Trophoblast cell (in vitro differentiated cells and primary cell): ENCODE results near the gene PLSCR1.

ENCODE experiments used
- DNase-seq, 2 donors: peaks; one replicate each; pipeline ENCODE4 v3.0.0-alpha.2; 2016
- H2AFZ ChIP-seq: 2 replicates; pipeline ENCODE4 v1.6.1; 2013; ENCODE audit warnings: low read length, moderate library complexity, mild to moderate bottlenecking; ENCODE audit not compliant: insufficient read depth, poor library complexity
- H2AK5ac ChIP-seq: 2 replicates; pipeline ENCODE4 v1.6.1; 2013; ENCODE audit warnings: mild to moderate bottlenecking, low read length
- H2BK120ac ChIP-seq: 2 replicates; pipeline ENCODE4 v1.6.1; 2013; ENCODE audit warnings: low read length, mild to moderate bottlenecking, moderate library complexity; ENCODE audit not compliant: insufficient read depth, poor library complexity
- H2BK12ac ChIP-seq: 2 replicates; pipeline ENCODE4 v1.6.1; 2013; ENCODE audit warnings: mild to moderate bottlenecking, low read length, moderate library complexity
- H2BK5ac ChIP-seq: 2 replicates; pipeline ENCODE4 v1.6.1; 2013; ENCODE audit warnings: low read length, low read depth, moderate library complexity, mild to moderate bottlenecking; ENCODE audit not compliant: poor library complexity
- H3K14ac ChIP-seq: 2 replicates; pipeline ENCODE4 v1.6.1; 2013; ENCODE audit warnings: mild to moderate bottlenecking, low read length
- H3K18ac ChIP-seq: 2 replicates; pipeline ENCODE4 v1.6.1; 2013; ENCODE audit warnings: mild to moderate bottlenecking, low read length
- H3K23ac ChIP-seq: 2 replicates; pipeline ENCODE4 v1.6.1; 2013; ENCODE audit warnings: low read length
- H3K27ac ChIP-seq: 2 replicates; pipeline ENCODE4 v1.5.1; 2013; ENCODE audit warnings: low read depth, mild to moderate bottlenecking, inconsistent platforms, low read length, moderate library complexity
- H3K27me3 ChIP-seq: 2 replicates; pipeline ENCODE4 v1.6.1; 2013; ENCODE audit warnings: inconsistent platforms, mild to moderate bottlenecking, low read length, moderate library complexity; ENCODE audit not compliant: insufficient read depth
- H3K36me3 ChIP-seq, 2 experiments: 1 replicate in 1 of 2; 2 replicates in 1 of 2; pipeline ENCODE4 v1.6.1; 2013; ENCODE audit warnings: low read length in 2 of 2, mild to moderate bottlenecking in 2 of 2, moderate library complexity in 1 of 2; ENCODE audit not compliant: insufficient read depth in 2 of 2, control insufficient read depth in 1 of 2
- H3K4ac ChIP-seq: 2 replicates; pipeline ENCODE4 v1.6.1; 2013; ENCODE audit warnings: low read depth, mild to moderate bottlenecking, low read length, moderate library complexity
- H3K4me1 ChIP-seq, 2 experiments: 1 replicate in 1 of 2; 2 replicates in 1 of 2; pipeline ENCODE4 v1.6.1; 2013; ENCODE audit warnings: low read length in 2 of 2, mild to moderate bottlenecking in 2 of 2, moderate library complexity in 1 of 2; ENCODE audit not compliant: insufficient read depth in 2 of 2, control insufficient read depth in 1 of 2
- H3K4me2 ChIP-seq: 2 replicates; pipeline ENCODE4 v1.6.1; 2013; ENCODE audit warnings: inconsistent platforms, mild to moderate bottlenecking, low read length, moderate library complexity
- H3K4me3 ChIP-seq: 2 replicates; pipeline ENCODE4 v1.5.1; 2013; ENCODE audit warnings: mild to moderate bottlenecking, low read depth, low read length, inconsistent platforms
- H3K79me1 ChIP-seq: one replicate; pipeline ENCODE4 v1.6.1; 2013; ENCODE audit warnings: low read length
- H3K79me2 ChIP-seq: 2 replicates; pipeline ENCODE4 v1.6.1; 2013; ENCODE audit warnings: low read length, mild to moderate bottlenecking; ENCODE audit not compliant: control insufficient read depth, insufficient read depth, poor library complexity
- H3K9ac ChIP-seq: 2 replicates; pipeline ENCODE4 v1.6.1; 2013; ENCODE audit warnings: mild to moderate bottlenecking, low read length
- H3K9me3 ChIP-seq: 2 replicates; pipeline ENCODE4 v1.6.1; 2013; ENCODE audit warnings: low read depth, mild to moderate bottlenecking, control low read depth, inconsistent platforms, low read length; ENCODE audit not compliant: insufficient read depth
- H4K12ac ChIP-seq: 2 replicates; pipeline ENCODE4 v1.6.1; 2013; ENCODE audit warnings: low read depth, mild to moderate bottlenecking, low read length, moderate library complexity
- H4K8ac ChIP-seq: 2 replicates; pipeline ENCODE4 v1.6.1; 2013; ENCODE audit warnings: low read depth, mild to moderate bottlenecking, low read length, moderate library complexity
- H4K91ac ChIP-seq: one replicate; pipeline ENCODE4 v1.6.1; 2013; ENCODE audit warnings: low read depth, mild to moderate bottlenecking, low read length, moderate library complexity
- WGBS: extraction: QIAGEN DNeasy Blood & Tissue Kit; methylation state at CpG from one replicate; pipeline ENCODE4 v1.1.7; 2013; ENCODE audit warnings: missing lambda C conversion rate; ENCODE audit not compliant: insufficient read length, insufficient coverage; ENCODE audit errors: extremely low coverage; 5-methylcytosine and 5-hydroxymethylcytosine counted together

The PLSCR1 gene

GRCh38 chr3:146536681-146537080 lies 7.7 kb downstream of the PLSCR1 start:
- H2BK120ac ChIP-seq: peak overlapping the region; percentile 47
- H3K79me2 ChIP-seq: peaks cover 3% of the 10 kb centered on the region
- H3K4ac ChIP-seq: no peak overlapping the region
- DNase-seq: peak; percentile 25 to 70
- H2AK5ac ChIP-seq: no peak overlapping the region
- H3K18ac ChIP-seq: no peak overlapping the region
- no peaks in the 10 kb centered on the region for H3K9me3 ChIP-seq
- H2BK12ac ChIP-seq: no peak overlapping the region
- H4K12ac ChIP-seq: no peak overlapping the region
- H3K9ac ChIP-seq: no peak overlapping the region
- peaks cover 11 to 13% of the 10 kb centered on the region in 2 experiments for H3K4me1 ChIP-seq
- H3K4me2 ChIP-seq: no peak overlapping the region
- H3K27ac ChIP-seq: peak overlapping the region; percentile 43
- no peak overlapping the region for H2BK5ac ChIP-seq
- no peak overlapping the region for H4K8ac ChIP-seq
- H3K36me3 ChIP-seq: peaks cover 0 to 8% of the 10 kb centered on the region in 2 experiments
- no peak overlapping the region for H3K4me3 ChIP-seq
- peaks cover 5% of the 10 kb centered on the region for H3K79me1 ChIP-seq
- H3K27me3 ChIP-seq: no peaks in the 10 kb centered on the region
- H3K23ac ChIP-seq: no peak overlapping the region
- H3K14ac ChIP-seq: no peak overlapping the region
- H4K91ac ChIP-seq: no peak overlapping the region
- no peak overlapping the region for H2AFZ ChIP-seq

- H3K79me2 ChIP-seq: peaks cover under 1% of the 10 kb centered on the region
- DNase-seq: peak; percentile 37 to 51
- H3K4me1 ChIP-seq: peaks cover 9 to 10% of the 10 kb centered on the region in 2 experiments
- WGBS: no CpG with 5 or more reads among the region's 2 CpGs
- H2BK120ac ChIP-seq: no peak overlapping the region
- H4K91ac ChIP-seq: no peak overlapping the region
- H3K4me2 ChIP-seq: no peak overlapping the region
- H4K12ac ChIP-seq: no peak overlapping the region
- peaks cover 4% of the 10 kb centered on the region for H3K79me1 ChIP-seq
- no peak overlapping the region for H2AFZ ChIP-seq
- H2AK5ac ChIP-seq: no peak overlapping the region
- H3K14ac ChIP-seq: no peak overlapping the region
- H2BK5ac ChIP-seq: no peak overlapping the region
- no peak overlapping the region for H4K8ac ChIP-seq
- no peak overlapping the region for H3K18ac ChIP-seq
- no peaks in the 10 kb centered on the region for H3K9me3 ChIP-seq
- H3K4me3 ChIP-seq: no peak overlapping the region
- H3K27ac ChIP-seq: no peak overlapping the region
- H3K27me3 ChIP-seq: no peaks in the 10 kb centered on the region
- H3K9ac ChIP-seq: no peak overlapping the region
- no peak overlapping the region for H2BK12ac ChIP-seq
- no peak overlapping the region for H3K4ac ChIP-seq
- H3K23ac ChIP-seq: no peak overlapping the region
- peaks cover 3 to 6% of the 10 kb centered on the region in 2 experiments for H3K36me3 ChIP-seq
Observed at GRCh38 chr3:146532406-146532805, 12.0 kb downstream of the PLSCR1 start.

- Histone ChIP-seq H2BK120ac (no peak overlapping the region), H3K9me3 (no peaks in the 10 kb centered on the region), H2BK12ac (no peak overlapping the region), H3K4ac (no peak overlapping the region), H3K9ac (no peak overlapping the region), H2AK5ac (no peak overlapping the region), H3K23ac (no peak overlapping the region), H3K18ac (no peak overlapping the region), H3K4me1 (peaks cover 2% of the 10 kb centered on the region in 2 experiments), H3K14ac (no peak overlapping the region), H4K12ac (no peak overlapping the region), H4K8ac (no peak overlapping the region), H4K91ac (no peak overlapping the region), H3K27ac (no peak overlapping the region), H3K79me2 (no peaks in the 10 kb centered on the region), H2AFZ (no peak overlapping the region), H3K36me3 (peaks cover 6 to 9% of the 10 kb centered on the region in 2 experiments), H3K4me3 (no peak overlapping the region), H3K79me1 (no peaks in the 10 kb centered on the region), H3K27me3 (no peaks in the 10 kb centered on the region), H3K4me2 (no peak overlapping the region), H2BK5ac (no peak overlapping the region)
- no CpG with 5 or more reads among the region's 2 CpGs for WGBS
- DNase-seq: no peak
Observed at GRCh38 chr3:146530609-146531008, 13.8 kb downstream of the PLSCR1 start.

GRCh38 chr3:146529021-146529420 lies 15.4 kb downstream of the PLSCR1 start:
- no peak overlapping the region for H2AK5ac ChIP-seq
- H3K79me1 ChIP-seq: no peaks in the 10 kb centered on the region
- H3K4me3 ChIP-seq: no peak overlapping the region
- no peak overlapping the region for H4K12ac ChIP-seq
- H3K4me2 ChIP-seq: no peak overlapping the region
- H4K91ac ChIP-seq: no peak overlapping the region
- no peak overlapping the region for H3K4ac ChIP-seq
- H3K18ac ChIP-seq: no peak overlapping the region
- no peak overlapping the region for H4K8ac ChIP-seq
- no peaks in the 10 kb centered on the region for H3K4me1 ChIP-seq
- no peak overlapping the region for H3K9ac ChIP-seq
- no peaks in the 10 kb centered on the region for H3K27me3 ChIP-seq
- H3K23ac ChIP-seq: no peak overlapping the region
- no peak overlapping the region for H2BK120ac ChIP-seq
- no peaks in the 10 kb centered on the region for H3K79me2 ChIP-seq
- no CpG with 5 or more reads among the region's 2 CpGs for WGBS
- H3K9me3 ChIP-seq: no peaks in the 10 kb centered on the region
- peaks cover 8 to 11% of the 10 kb centered on the region in 2 experiments for H3K36me3 ChIP-seq
- no peak overlapping the region for H2BK12ac ChIP-seq
- no peak for DNase-seq
- no peak overlapping the region for H2BK5ac ChIP-seq
- H3K14ac ChIP-seq: no peak overlapping the region
- no peak overlapping the region for H2AFZ ChIP-seq
- H3K27ac ChIP-seq: no peak overlapping the region
